CD14-positive monocyte (primary cell): Measurements from ENCODE around the gene RPS6KB2. TPM values are rescaled to one million over a fixed set of nuclear protein-coding genes. Genes with fewer than 3 reads are reported as not detected.

Source experiments
- DNase-seq, 3 donors: peaks; one replicate each; pipeline ENCODE4 v3.0.0-alpha.2; 2011 to 2022
- H2AFZ ChIP-seq: 2 replicates; pipeline ENCODE4 v1.6.0; 2012; ENCODE audit warnings: mild to moderate bottlenecking, low read depth, low read length, inconsistent platforms; ENCODE audit not compliant: insufficient read depth, poor library complexity, severe bottlenecking
- H3K27ac ChIP-seq, 2 donors: 1 replicate in 1 of 2; 2 replicates in 1 of 2; pipeline ENCODE4 v1.5.1; 2012 to 2013; ENCODE audit warnings: low read length in 2 of 2, control low read depth in 1 of 2, inconsistent platforms in 1 of 2, low read depth in 1 of 2, mild to moderate bottlenecking in 1 of 2
- H3K27me3 ChIP-seq, 2 donors: one replicate each; pipeline versions ENCODE4 v1.6.0 to v1.6.1; 2011 to 2013; ENCODE audit warnings: low read length in 2 of 2; ENCODE audit not compliant: control insufficient read depth in 2 of 2, insufficient read depth in 2 of 2
- H3K36me3 ChIP-seq, 2 donors: replicated peaks in 1 of 2; 1 replicate in 1 of 2; 2 replicates in 1 of 2; pipeline versions ENCODE4 v1.5.1 to v1.6.1; 2012 to 2013; ENCODE audit warnings: low read length in 2 of 2, control low read depth in 1 of 2, inconsistent platforms in 1 of 2, mild to moderate bottlenecking in 1 of 2; ENCODE audit not compliant: insufficient read depth in 2 of 2, control insufficient read depth in 1 of 2
- H3K4me1 ChIP-seq, 2 donors: 1 replicate in 1 of 2; 2 replicates in 1 of 2; pipeline versions ENCODE4 v1.5.1 to v1.6.1; 2012 to 2013; ENCODE audit warnings: low read length in 2 of 2, control low read depth in 1 of 2, inconsistent platforms in 1 of 2, mild to moderate bottlenecking in 1 of 2, moderate library complexity in 1 of 2; ENCODE audit not compliant: insufficient read depth in 2 of 2, control insufficient read depth in 1 of 2
- H3K4me2 ChIP-seq: replicated peaks from 2 replicates; pipeline ENCODE3; 2012; ENCODE audit warnings: low read length, moderate library complexity, mild to moderate bottlenecking; ENCODE audit not compliant: poor library complexity, severe bottlenecking; ENCODE audit errors: extremely low read depth
- H3K4me3 ChIP-seq, 3 experiments: fragments of 200-600 bp in 1 of 3; sonication (generic) in 1 of 3; replicated peaks in 1 of 3; 1 replicate in 2 of 3; 2 replicates in 1 of 3; pipeline ENCODE4 v1.5.1; 2011 to 2013; ENCODE audit warnings: low read length in 3 of 3, mild to moderate bottlenecking in 3 of 3, control low read depth in 2 of 3, low read depth in 2 of 3, inconsistent platforms in 1 of 3, moderate library complexity in 1 of 3
- H3K79me2 ChIP-seq: 2 replicates; pipeline ENCODE4 v1.6.0; 2012; ENCODE audit warnings: mild to moderate bottlenecking, control low read depth, inconsistent platforms, low read length, moderate library complexity; ENCODE audit not compliant: insufficient read depth
- H3K9ac ChIP-seq: 2 replicates; pipeline ENCODE4 v1.6.0; 2017; ENCODE audit warnings: low read length, mild to moderate bottlenecking; ENCODE audit not compliant: insufficient read depth, poor library complexity, severe bottlenecking
- H3K9me3 ChIP-seq, 2 donors: replicated peaks in 1 of 2; 1 replicate in 1 of 2; 2 replicates in 1 of 2; pipeline versions ENCODE4 v1.5.1 to v1.6.1; 2012 to 2013; ENCODE audit warnings: low read length in 2 of 2, control low read depth in 1 of 2; ENCODE audit not compliant: control insufficient read depth in 1 of 2, insufficient read depth in 1 of 2
- H4K20me1 ChIP-seq: 2 replicates; pipeline ENCODE4 v1.6.0; 2012; ENCODE audit warnings: mild to moderate bottlenecking, low read length, control low read depth, moderate library complexity; ENCODE audit not compliant: insufficient read depth
- H3K27ac Mint-ChIP-seq, 7 donors: one replicate each; pipeline ENCODE4 v1.8.0; 2020; ENCODE audit warnings: mild to moderate bottlenecking in 7 of 7, mixed read lengths in 7 of 7, moderate library complexity in 6 of 7, inconsistent platforms in 2 of 7
- H3K27me3 Mint-ChIP-seq, 3 donors: one replicate each; pipeline ENCODE4 v1.8.0; 2021 to 2022; ENCODE audit warnings: low read depth in 3 of 3, mild to moderate bottlenecking in 3 of 3, mixed read lengths in 3 of 3, moderate library complexity in 3 of 3, inconsistent platforms in 1 of 3
- H3K36me3 Mint-ChIP-seq, 2 donors: one replicate each; pipeline ENCODE4 v1.8.0; 2020; ENCODE audit warnings: mixed read lengths in 2 of 2, inconsistent platforms in 1 of 2, mild to moderate bottlenecking in 1 of 2
- H3K4me1 Mint-ChIP-seq: one replicate; pipeline ENCODE4 v1.8.0; 2020; ENCODE audit warnings: mild to moderate bottlenecking, mixed read lengths
- H3K4me3 Mint-ChIP-seq, 2 donors: one replicate each; pipeline ENCODE4 v1.8.0; 2020; ENCODE audit warnings: mild to moderate bottlenecking in 2 of 2, mixed read lengths in 2 of 2, moderate library complexity in 1 of 2
- H3K9me3 Mint-ChIP-seq, 7 donors: one replicate each; pipeline ENCODE4 v1.8.0; 2020 to 2022; ENCODE audit warnings: mixed read lengths in 7 of 7, mild to moderate bottlenecking in 6 of 7, moderate library complexity in 6 of 7, inconsistent platforms in 2 of 7
- WGBS: methylation state at CpG from one replicate; pipeline ENCODE4 v1.1.5; 2013; ENCODE audit warnings: missing lambda C conversion rate; ENCODE audit not compliant: insufficient coverage; 5-methylcytosine and 5-hydroxymethylcytosine counted together
- intact Hi-C, 2 donors: fragments of 100-400 bp; cut with micrococcal nuclease; formaldehyde crosslinking; loops; one replicate each; pipeline versions ENCODE4 v1.15.0 to v1.15.1; 2023
- polyA plus RNA-seq, 3 donors: library from polyadenylated mRNA; depleted of rRNA in 1 of 3; unstranded in 2 of 3; stranded (reverse) in 1 of 3; fragments of 300-500 nt in 2 of 3; fragments of >200 nt in 1 of 3; fragmentation: Illumina TruSeq in 2 of 3; gene quantifications; 1 replicate in 2 of 3; 2 replicates in 1 of 3; pipeline ENCODE4 v1.2.3, GENCODE V29; 2012 to 2021
- TF ChIP-seq, protein P1 (sequence below): fragments of 200-600 bp; IDR thresholded peaks from one replicate; pipeline ENCODE4 v1.8.0; 2022; ENCODE audit warnings: antibody characterized with exemption, mild to moderate bottlenecking

RPS6KB2 gene
- polyA plus RNA-seq, 3 donors, result 51.6 to 101 (median 53.8) TPM

GRCh38 chr11:67433536-67434394 lies 5.5 kb downstream of the RPS6KB2 start:
- no peak overlapping the region for H3K9ac ChIP-seq
- peaks cover 0 to under 1% (median 0%) of the 10 kb centered on the region in 7 donors for H3K9me3 Mint-ChIP-seq
- no peak overlapping the region for H3K4me3 Mint-ChIP-seq
- no peak overlapping the region for H3K27ac Mint-ChIP-seq
- intact Hi-C loops, result no loop called here
- H3K4me2 ChIP-seq, result no peak overlapping the region
- TF ChIP-seq, protein P1, sequence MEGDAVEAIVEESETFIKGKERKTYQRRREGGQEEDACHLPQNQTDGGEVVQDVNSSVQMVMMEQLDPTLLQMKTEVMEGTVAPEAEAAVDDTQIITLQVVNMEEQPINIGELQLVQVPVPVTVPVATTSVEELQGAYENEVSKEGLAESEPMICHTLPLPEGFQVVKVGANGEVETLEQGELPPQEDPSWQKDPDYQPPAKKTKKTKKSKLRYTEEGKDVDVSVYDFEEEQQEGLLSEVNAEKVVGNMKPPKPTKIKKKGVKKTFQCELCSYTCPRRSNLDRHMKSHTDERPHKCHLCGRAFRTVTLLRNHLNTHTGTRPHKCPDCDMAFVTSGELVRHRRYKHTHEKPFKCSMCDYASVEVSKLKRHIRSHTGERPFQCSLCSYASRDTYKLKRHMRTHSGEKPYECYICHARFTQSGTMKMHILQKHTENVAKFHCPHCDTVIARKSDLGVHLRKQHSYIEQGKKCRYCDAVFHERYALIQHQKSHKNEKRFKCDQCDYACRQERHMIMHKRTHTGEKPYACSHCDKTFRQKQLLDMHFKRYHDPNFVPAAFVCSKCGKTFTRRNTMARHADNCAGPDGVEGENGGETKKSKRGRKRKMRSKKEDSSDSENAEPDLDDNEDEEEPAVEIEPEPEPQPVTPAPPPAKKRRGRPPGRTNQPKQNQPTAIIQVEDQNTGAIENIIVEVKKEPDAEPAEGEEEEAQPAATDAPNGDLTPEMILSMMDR, result no peak
- no peaks in the 10 kb centered on the region for H3K9me3 ChIP-seq
- no peak overlapping the region for H3K4me3 ChIP-seq
- no peak for DNase-seq
- peaks cover 47 to 72% of the 10 kb centered on the region in 2 donors for H3K36me3 ChIP-seq
- H2AFZ ChIP-seq, result no peak overlapping the region
- peaks cover 52% of the 10 kb centered on the region for H4K20me1 ChIP-seq
- peaks cover 18% of the 10 kb centered on the region for H3K4me1 Mint-ChIP-seq
- H3K27ac ChIP-seq, result no peak overlapping the region
- no peaks in the 10 kb centered on the region for H3K27me3 ChIP-seq
- H3K27me3 Mint-ChIP-seq, result no peaks in the 10 kb centered on the region
- H3K36me3 Mint-ChIP-seq, result peaks cover 40 to 64% of the 10 kb centered on the region in 2 donors
- 74% methylated on average over 11 of the region's 22 CpGs for WGBS
- peaks cover 12% of the 10 kb centered on the region for H3K79me2 ChIP-seq
- H3K4me1 ChIP-seq, result peaks cover 21 to 22% of the 10 kb centered on the region in 2 donors

DNA sequence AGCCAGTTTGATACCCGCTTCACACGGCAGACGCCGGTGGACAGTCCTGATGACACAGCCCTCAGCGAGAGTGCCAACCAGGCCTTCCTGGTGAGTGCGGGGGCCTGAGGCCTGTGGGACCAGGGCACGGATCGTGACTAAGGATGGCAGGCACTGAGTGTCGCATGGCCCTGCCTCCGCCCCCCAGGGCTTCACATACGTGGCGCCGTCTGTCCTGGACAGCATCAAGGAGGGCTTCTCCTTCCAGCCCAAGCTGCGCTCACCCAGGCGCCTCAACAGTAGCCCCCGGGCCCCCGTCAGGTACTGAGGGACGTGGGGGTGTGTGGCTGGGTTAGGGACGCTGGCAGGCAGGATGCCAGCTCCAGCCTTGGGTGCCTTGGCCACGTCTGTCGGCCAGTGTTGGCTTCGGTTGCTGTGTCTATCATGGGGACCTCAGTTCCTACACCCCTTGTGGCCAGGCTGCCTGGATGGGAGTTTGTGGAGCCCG lies 6.1 kb downstream of the RPS6KB2 start:
- Mint-ChIP-seq H3K9me3 (no peaks in the 10 kb centered on the region), H3K4me1 (peaks cover 17% of the 10 kb centered on the region), H3K36me3 (peaks cover 45 to 67% of the 10 kb centered on the region in 2 donors), H3K4me3 (no peak overlapping the region), H3K27me3 (no peaks in the 10 kb centered on the region), H3K27ac (no peak overlapping the region)
- TF ChIP-seq, protein P1, result no peak
- Histone ChIP-seq H3K27ac (no peak overlapping the region), H3K27me3 (no peaks in the 10 kb centered on the region), H4K20me1 (peaks cover 57% of the 10 kb centered on the region), H2AFZ (no peak overlapping the region), H3K9me3 (no peaks in the 10 kb centered on the region), H3K4me2 (no peak overlapping the region), H3K79me2 (peaks cover 5% of the 10 kb centered on the region), H3K4me3 (no peak overlapping the region), H3K36me3 (peaks cover 47 to 76% of the 10 kb centered on the region in 2 donors), H3K4me1 (peaks cover 15 to 20% of the 10 kb centered on the region in 2 donors), H3K9ac (no peak overlapping the region)
- intact Hi-C loops, result no loop called here
- DNase-seq, result no peak
- WGBS, result 92% methylated on average over 16 of the region's 23 CpGs
